Esophagus squamous epithelium (tissue), 4 donors: ENCODE measurements around the gene EXOSC7.

ENCODE experiments used
- POLR2A ChIP-seq, 4 donors: fragments of 450-650 bp; IDR thresholded peaks; one replicate each; pipeline ENCODE4 v1.6.1; 2017; ENCODE audit warnings: antibody characterized with exemption in 4 of 4, mild to moderate bottlenecking in 4 of 4, moderate library complexity in 3 of 4
- TF ChIP-seq, protein P1 (sequence below), 6 experiments: fragments of 450-650 bp in 4 of 6; fragments of 200-600 bp in 2 of 6; sonication (generic) in 2 of 6; IDR thresholded peaks; one replicate each; pipeline ENCODE4 v1.5.1; 2016 to 2019; ENCODE audit warnings: antibody characterized with exemption in 6 of 6, mild to moderate bottlenecking in 4 of 6, moderate library complexity in 4 of 6

DNA sequence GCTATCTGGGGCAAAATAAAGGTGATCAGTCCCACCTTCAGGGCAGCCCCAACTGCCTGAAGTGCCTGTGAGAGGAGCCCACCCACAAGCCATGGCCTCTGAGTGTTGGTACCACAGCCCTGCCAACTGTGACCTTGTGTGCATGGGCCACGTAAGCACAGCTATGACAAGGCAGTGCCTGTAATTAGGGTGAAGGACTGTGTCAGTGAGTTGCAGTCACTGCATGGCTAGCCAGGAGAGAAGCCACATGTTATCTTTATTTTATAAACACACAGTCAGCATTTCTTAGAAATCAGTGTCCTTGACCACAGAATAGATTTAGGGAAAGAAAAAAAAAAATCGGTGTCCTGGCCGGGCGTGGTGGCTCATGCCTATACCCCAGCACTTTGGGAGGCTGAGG, 24.8 kb downstream of the EXOSC7 start:
- TF ChIP-seq, protein P1, sequence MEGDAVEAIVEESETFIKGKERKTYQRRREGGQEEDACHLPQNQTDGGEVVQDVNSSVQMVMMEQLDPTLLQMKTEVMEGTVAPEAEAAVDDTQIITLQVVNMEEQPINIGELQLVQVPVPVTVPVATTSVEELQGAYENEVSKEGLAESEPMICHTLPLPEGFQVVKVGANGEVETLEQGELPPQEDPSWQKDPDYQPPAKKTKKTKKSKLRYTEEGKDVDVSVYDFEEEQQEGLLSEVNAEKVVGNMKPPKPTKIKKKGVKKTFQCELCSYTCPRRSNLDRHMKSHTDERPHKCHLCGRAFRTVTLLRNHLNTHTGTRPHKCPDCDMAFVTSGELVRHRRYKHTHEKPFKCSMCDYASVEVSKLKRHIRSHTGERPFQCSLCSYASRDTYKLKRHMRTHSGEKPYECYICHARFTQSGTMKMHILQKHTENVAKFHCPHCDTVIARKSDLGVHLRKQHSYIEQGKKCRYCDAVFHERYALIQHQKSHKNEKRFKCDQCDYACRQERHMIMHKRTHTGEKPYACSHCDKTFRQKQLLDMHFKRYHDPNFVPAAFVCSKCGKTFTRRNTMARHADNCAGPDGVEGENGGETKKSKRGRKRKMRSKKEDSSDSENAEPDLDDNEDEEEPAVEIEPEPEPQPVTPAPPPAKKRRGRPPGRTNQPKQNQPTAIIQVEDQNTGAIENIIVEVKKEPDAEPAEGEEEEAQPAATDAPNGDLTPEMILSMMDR (IDR thresholded peaks at IDR 0.05) = no peak
- TF ChIP-seq POLR2A (IDR thresholded peaks at IDR 0.05) = no peak
